H9 (cell line): Measurements from ENCODE around the gene NT5DC4. TPM values are rescaled to one million over a fixed set of nuclear protein-coding genes. Genes with fewer than 3 reads are reported as not detected.

ENCODE experiments used
- DNase-seq: peaks from one replicate; pipeline ENCODE4 v3.0.0-alpha.2; 2017
- H2AFZ ChIP-seq: one replicate; pipeline ENCODE4 v1.6.1; 2013; ENCODE audit warnings: mild to moderate bottlenecking, low read length, control low read depth, moderate library complexity
- H2AK5ac ChIP-seq: 2 replicates; pipeline ENCODE4 v1.6.1; 2013; ENCODE audit warnings: low read length, control low read depth, mixed read lengths; ENCODE audit not compliant: insufficient read length
- H2BK120ac ChIP-seq: one replicate; pipeline ENCODE4 v1.6.1; 2013; ENCODE audit warnings: low read depth, mild to moderate bottlenecking, low read length, control low read depth, inconsistent platforms; ENCODE audit not compliant: poor library complexity, severe bottlenecking
- H2BK12ac ChIP-seq: 2 replicates; pipeline ENCODE4 v1.6.1; 2013; ENCODE audit warnings: low read length, control low read depth, mixed read lengths, low read depth; ENCODE audit not compliant: insufficient read length
- H2BK15ac ChIP-seq: 2 replicates; pipeline ENCODE4 v1.6.1; 2013; ENCODE audit warnings: low read depth, low read length, control low read depth
- H2BK20ac ChIP-seq: one replicate; pipeline ENCODE4 v1.6.1; 2013; ENCODE audit warnings: low read depth, mild to moderate bottlenecking, low read length, control low read depth, inconsistent platforms; ENCODE audit not compliant: poor library complexity, severe bottlenecking
- H2BK5ac ChIP-seq: 2 replicates; pipeline ENCODE4 v1.6.1; 2013; ENCODE audit warnings: low read length, control low read depth, mixed read lengths; ENCODE audit not compliant: insufficient read length
- H3K14ac ChIP-seq: 2 replicates; pipeline ENCODE4 v1.6.1; 2013; ENCODE audit warnings: low read length, control low read depth; ENCODE audit not compliant: insufficient read depth
- H3K18ac ChIP-seq: 2 replicates; pipeline ENCODE4 v1.6.1; 2013; ENCODE audit warnings: low read depth, mild to moderate bottlenecking, mixed read lengths, low read length, control low read depth; ENCODE audit not compliant: insufficient read length
- H3K23ac ChIP-seq: 2 replicates; pipeline ENCODE4 v1.6.1; 2013; ENCODE audit warnings: low read length, control low read depth, mixed read lengths, low read depth; ENCODE audit not compliant: insufficient read length
- H3K23me2 ChIP-seq: 2 replicates; pipeline ENCODE4 v1.6.1; 2013; ENCODE audit warnings: low read depth, mild to moderate bottlenecking, mixed read lengths, low read length, control low read depth; ENCODE audit not compliant: insufficient read length, poor library complexity, severe bottlenecking
- H3K27ac ChIP-seq: 2 replicates; pipeline ENCODE4 v1.5.1; 2013; ENCODE audit warnings: low read length, control low read depth, mixed read lengths, low read depth; ENCODE audit not compliant: insufficient read length
- H3K27me3 ChIP-seq: 2 replicates; pipeline ENCODE4 v1.6.1; 2013; ENCODE audit warnings: low read length, control low read depth, inconsistent platforms; ENCODE audit not compliant: insufficient read depth
- H3K4ac ChIP-seq: 2 replicates; pipeline ENCODE4 v1.6.1; 2013; ENCODE audit warnings: low read depth, mild to moderate bottlenecking, control low read depth, inconsistent platforms, low read length, moderate library complexity
- H3K4me1 ChIP-seq: 2 replicates; pipeline ENCODE4 v1.6.1; 2013; ENCODE audit warnings: low read length, control low read depth, inconsistent platforms; ENCODE audit not compliant: insufficient read depth
- H3K4me2 ChIP-seq: 2 replicates; pipeline ENCODE4 v1.6.1; 2013; ENCODE audit warnings: low read length, control low read depth, mixed read lengths; ENCODE audit not compliant: insufficient read length, insufficient read depth
- H3K56ac ChIP-seq: 2 replicates; pipeline ENCODE4 v1.6.1; 2013; ENCODE audit warnings: low read depth, mild to moderate bottlenecking, mixed read lengths, low read length, control low read depth; ENCODE audit not compliant: insufficient read length
- H3K79me1 ChIP-seq: 2 replicates; pipeline ENCODE4 v1.6.1; 2013; ENCODE audit warnings: low read depth, mild to moderate bottlenecking, moderate library complexity, low read length, control low read depth, inconsistent platforms; ENCODE audit not compliant: insufficient read depth, poor library complexity, severe bottlenecking
- H3K79me2 ChIP-seq: 2 replicates; pipeline ENCODE4 v1.6.1; 2013; ENCODE audit warnings: low read length, control low read depth, inconsistent platforms; ENCODE audit not compliant: insufficient read depth
- H3K9ac ChIP-seq: 2 replicates; pipeline ENCODE4 v1.6.1; 2013; ENCODE audit warnings: low read length, control low read depth, mixed read lengths; ENCODE audit not compliant: insufficient read length; ENCODE audit errors: extremely low read depth
- H3K9me3 ChIP-seq: one replicate; pipeline ENCODE4 v1.6.1; 2013; ENCODE audit warnings: low read depth, low read length, inconsistent platforms; ENCODE audit not compliant: control insufficient read depth
- H3T11ph ChIP-seq: one replicate; pipeline ENCODE4 v1.6.1; 2013; ENCODE audit warnings: mild to moderate bottlenecking, low read length, control low read depth, inconsistent platforms
- H4K20me1 ChIP-seq: one replicate; pipeline ENCODE4 v1.6.1; 2013; ENCODE audit not compliant: control insufficient read depth, insufficient read length, insufficient read depth
- H4K5ac ChIP-seq: 2 replicates; pipeline ENCODE4 v1.6.1; 2013; ENCODE audit warnings: low read depth, mild to moderate bottlenecking, mixed read lengths, low read length, control low read depth; ENCODE audit not compliant: insufficient read length
- H4K8ac ChIP-seq: replicated peaks from 2 replicates; pipeline ENCODE4 v1.6.1; 2013; ENCODE audit warnings: low read length, control low read depth, mixed read lengths, low read depth; ENCODE audit not compliant: insufficient read length
- H4K91ac ChIP-seq: 2 replicates; pipeline ENCODE4 v1.6.1; 2013; ENCODE audit warnings: low read depth, mild to moderate bottlenecking, moderate library complexity, mixed read lengths, low read length, control low read depth; ENCODE audit not compliant: insufficient read length
- H3K27ac Mint-ChIP-seq, 3 experiments: 2 replicates in 2 of 3; 3 replicates in 1 of 3; pipeline ENCODE4 v1.8.0; 2020 to 2021; ENCODE audit warnings: mixed read lengths in 3 of 3, mild to moderate bottlenecking in 1 of 3, moderate library complexity in 1 of 3
- H3K27me3 Mint-ChIP-seq: 2 replicates; pipeline ENCODE4 v1.8.0; 2021; ENCODE audit warnings: low read depth, mild to moderate bottlenecking, moderate library complexity, mixed read lengths
- H3K36me3 Mint-ChIP-seq, 3 experiments: 2 replicates in 2 of 3; 3 replicates in 1 of 3; pipeline ENCODE4 v1.8.0; 2020 to 2021; ENCODE audit warnings: low read depth in 3 of 3, mixed read lengths in 3 of 3; ENCODE audit not compliant: insufficient read depth in 1 of 3
- H3K4me1 Mint-ChIP-seq, 2 experiments: 2 replicates each; pipeline ENCODE4 v1.8.0; 2020; ENCODE audit warnings: mixed read lengths in 2 of 2
- H3K4me3 Mint-ChIP-seq, 2 experiments: 2 replicates in 1 of 2; 3 replicates in 1 of 2; pipeline ENCODE4 v1.8.0; 2020 to 2021; ENCODE audit warnings: mild to moderate bottlenecking in 2 of 2, mixed read lengths in 2 of 2, moderate library complexity in 1 of 2
- H3K9me3 Mint-ChIP-seq, 2 experiments: 2 replicates in 1 of 2; 3 replicates in 1 of 2; pipeline ENCODE4 v1.8.0; 2020; ENCODE audit warnings: mild to moderate bottlenecking in 2 of 2, mixed read lengths in 2 of 2, moderate library complexity in 1 of 2
- CTCF ChIP-seq: fragments of 200-600 bp; sonication (generic); conservative IDR thresholded peaks from 3 replicates; pipeline ENCODE4 v1.8.0; 2021; ENCODE audit warnings: antibody characterized with exemption, mild to moderate bottlenecking
- WGBS: extraction: QIAGEN DNeasy Blood & Tissue Kit; methylation state at CpG from one replicate; pipeline ENCODE4 v1.1.7; 2013; ENCODE audit warnings: missing lambda C conversion rate, low lambda C conversion rate, mixed read lengths; ENCODE audit not compliant: insufficient read length; ENCODE audit errors: extremely low coverage; 5-methylcytosine and 5-hydroxymethylcytosine counted together
- total RNA-seq: library from RNA; stranded (reverse); gene quantifications from 2 replicates; pipeline ENCODE4 v1.2.1, GENCODE V29; 2021

Gene NT5DC4
- total RNA-seq, 1 experiment from 2014 or later = not detected

GRCh38 chr2:112687522-112687921 is 33.3 kb upstream of the NT5DC4 start:
- no peak overlapping the region for H4K5ac ChIP-seq
- no peak overlapping the region for H3K23ac ChIP-seq
- no peak for DNase-seq
- peaks cover 3 to 6% of the 10 kb centered on the region in 2 experiments for H3K4me1 Mint-ChIP-seq
- H4K8ac ChIP-seq = no peak overlapping the region
- H3K4me3 Mint-ChIP-seq = no peak overlapping the region
- no CpG with 5 or more reads among the region's 6 CpGs for WGBS
- no peak overlapping the region for H3K14ac ChIP-seq
- H3K36me3 Mint-ChIP-seq = no peaks in the 10 kb centered on the region
- no peaks in the 10 kb centered on the region for H3K27me3 ChIP-seq
- H3K23me2 ChIP-seq = no peaks in the 10 kb centered on the region
- no peaks in the 10 kb centered on the region for H3K79me1 ChIP-seq
- H2AK5ac ChIP-seq = no peak overlapping the region
- H4K20me1 ChIP-seq = no peaks in the 10 kb centered on the region
- no peak overlapping the region for H3K4ac ChIP-seq
- H3K56ac ChIP-seq = no peak overlapping the region
- H4K91ac ChIP-seq = no peak overlapping the region
- no peak overlapping the region for H3K27ac ChIP-seq
- no peak overlapping the region for H2BK15ac ChIP-seq
- H2AFZ ChIP-seq = no peak overlapping the region
- no peak overlapping the region for H3K27ac Mint-ChIP-seq
- H3K18ac ChIP-seq = no peak overlapping the region
- H3K27me3 Mint-ChIP-seq = no peaks in the 10 kb centered on the region; the same call in 1 of the 2 replicates
- no peaks in the 10 kb centered on the region for H3K4me1 ChIP-seq
- no peaks in the 10 kb centered on the region for H3K9me3 ChIP-seq
- no peak overlapping the region for H2BK120ac ChIP-seq
- no peaks in the 10 kb centered on the region for H3K9me3 Mint-ChIP-seq
- no peak overlapping the region for H2BK5ac ChIP-seq
- no peak overlapping the region for H3K9ac ChIP-seq
- H3K4me2 ChIP-seq = no peak overlapping the region
- no peaks in the 10 kb centered on the region for H3K79me2 ChIP-seq
- no peak overlapping the region for H2BK12ac ChIP-seq
- H3T11ph ChIP-seq = no peak overlapping the region
- no peak overlapping the region for H2BK20ac ChIP-seq
- TF ChIP-seq CTCF = no peak
